ENCODE measurements around the gene OR51D1.

OR51D1 gene

GRCh38 chr11:4636962-4637661, at the start of gene OR51D1:
OR51D1 (plus strand) TSS chr11:4637477; CDS start chr11:4639791, 2,314 bp downstream.
- no peaks in the 10 kb centered on the region for H3K36me3 ChIP-seq (ENCODE audit: insufficient read depth)
- TF ChIP-seq CTCF (conservative IDR thresholded peaks at IDR 0.05; ENCODE audit: low read depth, low read length) = peak; percentile 82
- no peaks in the 10 kb centered on the region for H4K20me1 ChIP-seq (ENCODE audit: insufficient read depth)
- no peaks in the 10 kb centered on the region for H3K4me1 ChIP-seq (ENCODE audit: low read depth, poor library complexity, severe bottlenecking)
- H3K4me3 ChIP-seq (IDR thresholded peaks at IDR 0.05; ENCODE audit: insufficient read depth, low read depth, low read length) = no peak within 1 kb of the TSS
- peak within 1 kb of the TSS; percentile 33; the same call in 1 of the 2 replicates for H3K4me2 ChIP-seq
- no peaks in the 10 kb centered on the region for H3K27me3 ChIP-seq (ENCODE audit: insufficient read depth, low read depth)
- no peak within 1 kb of the TSS for H3K27ac ChIP-seq
- H3K9ac ChIP-seq = no peak within 1 kb of the TSS
- peak within 1 kb of the TSS; percentile 74 for H2AFZ ChIP-seq (ENCODE audit: low read depth)
- H3K79me2 ChIP-seq (ENCODE audit: insufficient read depth, low read depth) = no peaks in the 10 kb centered on the region

GRCh38 chr11:4589017-4589416, 48.3 kb upstream of the OR51D1 start:
- Histone ChIP-seq H3K4me1 (ENCODE audit: low read depth, poor library complexity, severe bottlenecking) (no peaks in the 10 kb centered on the region), H3K9ac (no peak overlapping the region), H4K20me1 (ENCODE audit: insufficient read depth) (no peaks in the 10 kb centered on the region), H3K4me2 (no peak overlapping the region), H3K36me3 (ENCODE audit: insufficient read depth) (no peaks in the 10 kb centered on the region), H3K27me3 (ENCODE audit: insufficient read depth, low read depth) (no peaks in the 10 kb centered on the region), H3K79me2 (ENCODE audit: insufficient read depth, low read depth) (no peaks in the 10 kb centered on the region), H2AFZ (ENCODE audit: low read depth) (no peak overlapping the region), H3K27ac (no peak overlapping the region), H3K4me3 (IDR thresholded peaks at IDR 0.05; ENCODE audit: insufficient read depth, low read depth, low read length) (no peak overlapping the region)
- TF ChIP-seq CTCF (conservative IDR thresholded peaks at IDR 0.05; ENCODE audit: low read depth, low read length) = no peak

GRCh38 chr11:4593739-4594138, 43.5 kb upstream of the OR51D1 start, which contains the start of gene OR52I1:
OR52I1 (plus strand) TSS chr11:4594039; CDS start chr11:4594039, 0 bp downstream.
- Histone ChIP-seq H3K4me3 (IDR thresholded peaks at IDR 0.05; ENCODE audit: insufficient read depth, low read depth, low read length) (no peak within 1 kb of the TSS), H3K27ac (no peak within 1 kb of the TSS), H3K9ac (no peak within 1 kb of the TSS), H3K79me2 (ENCODE audit: insufficient read depth, low read depth) (no peaks in the 10 kb centered on the region), H2AFZ (ENCODE audit: low read depth) (no peak within 1 kb of the TSS), H3K4me1 (ENCODE audit: low read depth, poor library complexity, severe bottlenecking) (no peaks in the 10 kb centered on the region), H4K20me1 (ENCODE audit: insufficient read depth) (no peaks in the 10 kb centered on the region), H3K4me2 (no peak within 1 kb of the TSS), H3K36me3 (ENCODE audit: insufficient read depth) (no peaks in the 10 kb centered on the region), H3K27me3 (ENCODE audit: insufficient read depth, low read depth) (no peaks in the 10 kb centered on the region)
- TF ChIP-seq CTCF (conservative IDR thresholded peaks at IDR 0.05; ENCODE audit: low read depth, low read length) = no peak

GRCh38 chr11:4605057-4605456, 32.2 kb upstream of the OR51D1 start:
- TF ChIP-seq CTCF (conservative IDR thresholded peaks at IDR 0.05; ENCODE audit: low read depth, low read length) = no peak
- H3K9ac ChIP-seq = no peak overlapping the region
- H3K4me3 ChIP-seq (IDR thresholded peaks at IDR 0.05; ENCODE audit: insufficient read depth, low read depth, low read length) = no peak overlapping the region
- no peak overlapping the region for H2AFZ ChIP-seq (ENCODE audit: low read depth)
- no peak overlapping the region for H3K27ac ChIP-seq
- no peak overlapping the region for H3K4me2 ChIP-seq
- H3K4me1 ChIP-seq (ENCODE audit: low read depth, poor library complexity, severe bottlenecking) = peaks cover 10% of the 10 kb centered on the region
- H3K36me3 ChIP-seq (ENCODE audit: insufficient read depth) = no peaks in the 10 kb centered on the region
- no peaks in the 10 kb centered on the region for H3K27me3 ChIP-seq (ENCODE audit: insufficient read depth, low read depth)
- no peaks in the 10 kb centered on the region for H3K79me2 ChIP-seq (ENCODE audit: insufficient read depth, low read depth)
- H4K20me1 ChIP-seq (ENCODE audit: insufficient read depth) = no peaks in the 10 kb centered on the region
